ENCODE measurements around the gene CCDC60.

DNA sequence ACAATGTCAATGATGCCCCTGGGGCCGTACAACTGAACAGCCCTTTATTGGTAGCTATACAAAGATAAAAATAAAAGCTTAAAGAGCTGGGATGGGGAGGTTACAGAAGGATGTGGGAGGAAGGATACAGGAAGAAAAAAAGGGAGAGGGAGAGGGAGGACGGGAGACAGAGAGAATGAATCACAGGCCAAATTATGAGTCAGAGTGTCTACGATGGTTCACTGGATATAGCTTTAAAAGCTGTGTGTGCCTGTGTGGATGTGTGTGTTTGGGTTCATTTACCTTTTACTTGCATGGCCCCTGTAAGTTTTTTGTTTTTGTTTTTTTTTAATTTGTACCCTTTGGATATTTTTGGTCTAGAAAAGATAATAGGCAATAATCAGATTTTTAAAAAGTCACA is 111.9 kb downstream of the CCDC60 start:
- TF ChIP-seq, protein P1, sequence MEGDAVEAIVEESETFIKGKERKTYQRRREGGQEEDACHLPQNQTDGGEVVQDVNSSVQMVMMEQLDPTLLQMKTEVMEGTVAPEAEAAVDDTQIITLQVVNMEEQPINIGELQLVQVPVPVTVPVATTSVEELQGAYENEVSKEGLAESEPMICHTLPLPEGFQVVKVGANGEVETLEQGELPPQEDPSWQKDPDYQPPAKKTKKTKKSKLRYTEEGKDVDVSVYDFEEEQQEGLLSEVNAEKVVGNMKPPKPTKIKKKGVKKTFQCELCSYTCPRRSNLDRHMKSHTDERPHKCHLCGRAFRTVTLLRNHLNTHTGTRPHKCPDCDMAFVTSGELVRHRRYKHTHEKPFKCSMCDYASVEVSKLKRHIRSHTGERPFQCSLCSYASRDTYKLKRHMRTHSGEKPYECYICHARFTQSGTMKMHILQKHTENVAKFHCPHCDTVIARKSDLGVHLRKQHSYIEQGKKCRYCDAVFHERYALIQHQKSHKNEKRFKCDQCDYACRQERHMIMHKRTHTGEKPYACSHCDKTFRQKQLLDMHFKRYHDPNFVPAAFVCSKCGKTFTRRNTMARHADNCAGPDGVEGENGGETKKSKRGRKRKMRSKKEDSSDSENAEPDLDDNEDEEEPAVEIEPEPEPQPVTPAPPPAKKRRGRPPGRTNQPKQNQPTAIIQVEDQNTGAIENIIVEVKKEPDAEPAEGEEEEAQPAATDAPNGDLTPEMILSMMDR (IDR thresholded peaks at IDR 0.05), result no peak
- no peak for TF ChIP-seq POLR2A (IDR thresholded peaks at IDR 0.05)

All from adrenal gland (tissue), 5 donors.